ENCODE results near the gene CACNG3.
"Not testable (repeated sequence)": the region's sequence is repeated elsewhere in the genome, so short reads cannot be mapped to it uniquely, and the experiment has no call there.

Gene CACNG3

DNA sequence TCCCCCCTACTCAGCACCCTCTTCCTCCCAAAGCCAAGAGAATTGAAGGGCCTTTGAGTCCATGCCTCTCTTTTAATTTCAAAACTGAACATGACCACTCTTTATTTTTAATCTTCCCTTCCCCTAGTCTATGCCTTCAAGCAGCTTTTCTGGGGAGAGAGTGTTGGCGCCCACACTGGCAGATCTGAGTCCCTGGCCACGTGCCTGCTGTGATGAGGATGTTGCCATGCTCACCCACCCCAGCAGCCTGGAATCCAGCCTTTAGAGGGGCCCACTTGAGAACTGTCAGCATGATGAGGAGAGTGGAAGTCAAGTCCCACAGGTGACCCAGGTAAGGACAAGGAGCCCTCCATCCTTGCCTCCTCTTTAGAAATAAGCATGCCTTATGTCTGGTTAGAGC is 20.3 kb upstream of the CACNG3 start:
- no peak overlapping the region for H3K27ac ChIP-seq (ENCODE audit: low read depth, low read length)
- no peak overlapping the region for H3K4me3 ChIP-seq (ENCODE audit: low read length)
- no peaks in the 10 kb centered on the region for H3K79me2 ChIP-seq (ENCODE audit: control insufficient read depth, low read length)
- H3K4me2 ChIP-seq (ENCODE audit: low read length) = no peak overlapping the region
- no peaks in the 10 kb centered on the region for H3K4me1 ChIP-seq (ENCODE audit: control insufficient read depth, low read length)
- no peaks in the 10 kb centered on the region for H3K9me2 ChIP-seq (replicated peaks; ENCODE audit: control insufficient read depth, low read length)
- no peaks in the 10 kb centered on the region for H3K9me3 ChIP-seq (ENCODE audit: control insufficient read depth, insufficient read depth, low read length)
- no peaks in the 10 kb centered on the region; the same call in 1 of the 2 replicates for H3K27me3 ChIP-seq (ENCODE audit: control insufficient read depth, low read length)
- H4K20me1 ChIP-seq (ENCODE audit: control insufficient read depth, insufficient read depth, low read depth, low read length) = no peaks in the 10 kb centered on the region
- no peaks in the 10 kb centered on the region for H3F3A ChIP-seq (ENCODE audit: control insufficient read depth, insufficient read depth)
- no peak for TF ChIP-seq EZH2phosphoT487 (IDR thresholded peaks at IDR 0.05; ENCODE audit: borderline replicate concordance, low read length)
- TF ChIP-seq, protein P1, sequence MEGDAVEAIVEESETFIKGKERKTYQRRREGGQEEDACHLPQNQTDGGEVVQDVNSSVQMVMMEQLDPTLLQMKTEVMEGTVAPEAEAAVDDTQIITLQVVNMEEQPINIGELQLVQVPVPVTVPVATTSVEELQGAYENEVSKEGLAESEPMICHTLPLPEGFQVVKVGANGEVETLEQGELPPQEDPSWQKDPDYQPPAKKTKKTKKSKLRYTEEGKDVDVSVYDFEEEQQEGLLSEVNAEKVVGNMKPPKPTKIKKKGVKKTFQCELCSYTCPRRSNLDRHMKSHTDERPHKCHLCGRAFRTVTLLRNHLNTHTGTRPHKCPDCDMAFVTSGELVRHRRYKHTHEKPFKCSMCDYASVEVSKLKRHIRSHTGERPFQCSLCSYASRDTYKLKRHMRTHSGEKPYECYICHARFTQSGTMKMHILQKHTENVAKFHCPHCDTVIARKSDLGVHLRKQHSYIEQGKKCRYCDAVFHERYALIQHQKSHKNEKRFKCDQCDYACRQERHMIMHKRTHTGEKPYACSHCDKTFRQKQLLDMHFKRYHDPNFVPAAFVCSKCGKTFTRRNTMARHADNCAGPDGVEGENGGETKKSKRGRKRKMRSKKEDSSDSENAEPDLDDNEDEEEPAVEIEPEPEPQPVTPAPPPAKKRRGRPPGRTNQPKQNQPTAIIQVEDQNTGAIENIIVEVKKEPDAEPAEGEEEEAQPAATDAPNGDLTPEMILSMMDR (IDR thresholded peaks at IDR 0.05; ENCODE audit: low read depth, low read length, poor library complexity, severe bottlenecking) = no peak
- H3K36me3 ChIP-seq (ENCODE audit: control insufficient read depth, low read length) = no peaks in the 10 kb centered on the region

DNA sequence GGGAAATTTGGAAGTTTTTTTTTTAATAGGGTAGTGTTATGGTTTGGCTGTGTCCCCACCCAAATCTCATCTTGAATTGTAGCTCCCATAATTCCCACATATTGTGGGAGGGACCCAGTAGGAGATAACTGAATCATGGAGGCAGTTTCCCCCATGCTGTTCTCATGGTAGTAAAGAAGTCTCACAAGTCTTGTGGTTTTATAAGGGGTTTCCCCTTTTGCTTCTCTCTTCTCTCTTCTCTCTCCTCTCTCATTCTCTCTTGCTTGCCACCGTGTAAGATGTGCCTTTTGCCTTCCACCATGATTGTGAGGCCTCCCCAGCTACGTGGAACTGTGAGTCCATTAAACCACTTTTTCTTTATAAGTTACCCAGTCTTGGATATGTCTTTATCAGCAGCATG is 17.3 kb upstream of the CACNG3 start:
- H3K9me2 ChIP-seq (replicated peaks; ENCODE audit: control insufficient read depth, low read length); H3K9me3 ChIP-seq (ENCODE audit: control insufficient read depth, insufficient read depth, low read length); H3F3A ChIP-seq (ENCODE audit: control insufficient read depth, insufficient read depth); H4K20me1 ChIP-seq (ENCODE audit: control insufficient read depth, insufficient read depth, low read depth, low read length); H3K4me1 ChIP-seq (ENCODE audit: control insufficient read depth, low read length); H3K4me3 ChIP-seq (ENCODE audit: low read length); H3K79me2 ChIP-seq (ENCODE audit: control insufficient read depth, low read length); H3K27ac ChIP-seq (ENCODE audit: low read depth, low read length); H3K36me3 ChIP-seq (ENCODE audit: control insufficient read depth, low read length); H3K27me3 ChIP-seq (ENCODE audit: control insufficient read depth, low read length); H3K4me2 ChIP-seq (ENCODE audit: low read length): not testable (repeated sequence)

GRCh38 chr16:24246911-24247607 is 9.1 kb upstream of the CACNG3 start:
- TF ChIP-seq, protein P1 (IDR thresholded peaks at IDR 0.05; ENCODE audit: low read depth, low read length, poor library complexity, severe bottlenecking) = no peak
- TF ChIP-seq EZH2phosphoT487 (IDR thresholded peaks at IDR 0.05; ENCODE audit: borderline replicate concordance, low read length) = no peak
- no peaks in the 10 kb centered on the region for H4K20me1 ChIP-seq (ENCODE audit: control insufficient read depth, insufficient read depth, low read depth, low read length)
- no peak overlapping the region for H3K4me3 ChIP-seq (ENCODE audit: low read length)
- no peaks in the 10 kb centered on the region for H3K79me2 ChIP-seq (ENCODE audit: control insufficient read depth, low read length)
- no peaks in the 10 kb centered on the region for H3F3A ChIP-seq (ENCODE audit: control insufficient read depth, insufficient read depth)
- no peak overlapping the region for H3K4me2 ChIP-seq (ENCODE audit: low read length)
- peaks cover 4% of the 10 kb centered on the region; the same call in 1 of the 2 replicates for H3K27me3 ChIP-seq (ENCODE audit: control insufficient read depth, low read length)
- peaks cover 6% of the 10 kb centered on the region; the same call in 1 of the 2 replicates for H3K4me1 ChIP-seq (ENCODE audit: control insufficient read depth, low read length)
- no peaks in the 10 kb centered on the region for H3K36me3 ChIP-seq (ENCODE audit: control insufficient read depth, low read length)
- H3K9me2 ChIP-seq (replicated peaks; ENCODE audit: control insufficient read depth, low read length) = no peaks in the 10 kb centered on the region
- no peak overlapping the region for H3K27ac ChIP-seq (ENCODE audit: low read depth, low read length)
- no peaks in the 10 kb centered on the region for H3K9me3 ChIP-seq (ENCODE audit: control insufficient read depth, insufficient read depth, low read length)

DNA sequence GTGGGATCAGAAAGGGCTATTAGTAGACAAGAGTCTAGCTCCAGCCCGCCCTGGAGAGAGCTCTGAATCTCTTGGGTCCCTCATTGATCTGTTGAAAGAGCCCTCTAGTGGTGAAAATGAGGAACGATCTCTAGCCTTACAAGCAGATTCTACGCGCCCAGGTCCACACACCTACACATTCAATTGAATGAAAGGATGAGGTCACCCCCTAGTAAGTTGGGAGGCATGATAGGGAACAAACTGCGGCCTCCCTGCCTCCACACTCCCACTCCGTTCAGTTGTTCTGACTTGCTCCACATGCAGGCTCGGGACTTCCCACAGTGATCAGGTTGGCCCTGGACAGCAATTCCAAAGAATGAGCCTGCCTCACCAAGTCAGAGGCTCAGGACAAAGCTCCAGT is 2.9 kb upstream of the CACNG3 start:
- peaks cover 8% of the 10 kb centered on the region for H3K27me3 ChIP-seq (ENCODE audit: control insufficient read depth, low read length)
- no peaks in the 10 kb centered on the region for H3K36me3 ChIP-seq (ENCODE audit: control insufficient read depth, low read length)
- peaks cover 3% of the 10 kb centered on the region; the same call in 1 of the 2 replicates for H4K20me1 ChIP-seq (ENCODE audit: control insufficient read depth, insufficient read depth, low read depth, low read length)
- no peaks in the 10 kb centered on the region for H3K9me3 ChIP-seq (ENCODE audit: control insufficient read depth, insufficient read depth, low read length)
- no peaks in the 10 kb centered on the region for H3F3A ChIP-seq (ENCODE audit: control insufficient read depth, insufficient read depth)
- no peak overlapping the region for H3K4me3 ChIP-seq (ENCODE audit: low read length)
- peaks cover 6% of the 10 kb centered on the region; the same call in 1 of the 2 replicates for H3K4me1 ChIP-seq (ENCODE audit: control insufficient read depth, low read length)
- H3K79me2 ChIP-seq (ENCODE audit: control insufficient read depth, low read length) = no peaks in the 10 kb centered on the region
- no peak overlapping the region for H3K27ac ChIP-seq (ENCODE audit: low read depth, low read length)
- TF ChIP-seq, protein P1 (IDR thresholded peaks at IDR 0.05; ENCODE audit: low read depth, low read length, poor library complexity, severe bottlenecking) = peak; percentile 85
- TF ChIP-seq EZH2phosphoT487 (IDR thresholded peaks at IDR 0.05; ENCODE audit: borderline replicate concordance, low read length) = no peak
- H3K4me2 ChIP-seq (ENCODE audit: low read length) = no peak overlapping the region
- no peaks in the 10 kb centered on the region for H3K9me2 ChIP-seq (replicated peaks; ENCODE audit: control insufficient read depth, low read length)

All from DOHH2 (cell line).